Measurements from ENCODE around the gene INTS15.
"Not testable (repeated sequence)": the region's sequence is repeated elsewhere in the genome, so short reads cannot be mapped to it uniquely, and the experiment has no call there.

INTS15 gene

GRCh38 chr7:6619961-6620360, 30.1 kb downstream of the INTS15 start:
- no peak for DNase-seq

DNA sequence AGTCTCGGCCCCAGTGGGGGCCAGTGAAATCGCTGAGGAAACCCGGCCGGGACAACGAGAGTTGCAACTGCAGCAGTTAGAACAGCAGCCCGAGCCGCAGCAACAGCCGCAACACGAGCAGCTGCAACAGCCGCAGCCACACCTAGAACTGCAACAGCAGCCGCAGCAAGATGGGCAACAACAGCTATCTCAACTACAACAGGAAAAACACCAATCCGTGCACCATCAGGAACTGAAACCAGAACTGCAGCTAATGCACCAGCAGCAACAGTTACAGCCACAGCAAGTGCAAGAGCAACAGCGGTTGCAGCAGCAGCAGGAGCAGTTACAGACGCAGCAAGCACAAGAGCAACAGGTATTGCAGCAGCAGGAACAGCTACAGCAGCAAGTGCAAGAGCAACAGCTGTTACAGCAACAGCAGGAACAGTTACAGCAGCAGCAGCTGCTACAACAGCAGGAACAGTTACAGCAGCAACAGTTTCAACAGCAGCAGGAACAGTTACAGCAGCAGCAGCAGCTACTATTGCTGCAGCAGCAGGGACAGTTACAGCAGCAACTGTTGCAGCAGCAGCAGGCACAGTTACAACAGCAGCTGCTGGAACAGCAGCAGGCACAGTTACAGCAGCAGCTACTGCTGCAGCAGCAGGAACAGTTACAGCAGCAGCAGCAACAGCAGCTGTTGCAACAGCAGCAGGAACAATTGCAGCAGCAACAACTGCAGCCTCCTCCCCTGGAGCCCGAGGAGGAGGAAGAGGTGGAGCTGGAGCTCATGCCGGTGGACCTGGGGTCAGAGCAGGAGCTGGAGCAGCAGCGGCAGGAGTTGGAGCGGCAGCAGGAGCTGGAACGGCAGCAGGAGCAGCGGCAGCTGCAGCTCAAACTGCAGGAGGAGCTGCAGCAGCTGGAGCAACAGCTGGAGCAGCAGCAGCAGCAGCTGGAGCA, 31.6 kb downstream of the INTS15 start:
- DNase-seq, result no peak

- DNase-seq, result no peak
Measured at GRCh38 chr7:6622134-6622710, 32.4 kb downstream of the INTS15 start.

GRCh38 chr7:6623589-6624245, 33.9 kb downstream of the INTS15 start:
- peak in 1 of 2 experiments; percentile 13 for DNase-seq

- DNase-seq, result no peak
Measured at GRCh38 chr7:6624246-6624611, 34.4 kb downstream of the INTS15 start.

DNA sequence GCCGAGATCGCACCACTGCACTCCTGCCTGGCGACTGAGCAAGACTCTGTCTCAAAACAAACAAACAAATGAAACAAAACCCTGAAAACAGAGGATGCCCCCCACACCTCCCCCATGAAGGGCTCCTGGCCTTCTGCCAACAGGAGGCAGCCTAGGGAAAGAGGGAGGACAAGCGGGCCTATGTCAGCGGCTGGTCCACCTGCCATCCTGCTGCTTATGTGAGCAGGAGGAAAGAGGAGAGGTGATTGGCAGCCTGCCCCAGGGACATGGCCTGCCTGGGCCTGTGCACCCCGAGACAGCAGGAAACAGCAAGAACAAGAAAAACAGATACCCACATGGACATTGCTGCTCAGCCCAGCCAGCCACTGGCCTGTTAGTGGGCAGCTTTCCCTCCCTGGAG, 38.2 kb downstream of the INTS15 start:
- DNase-seq, result no peak

DNA sequence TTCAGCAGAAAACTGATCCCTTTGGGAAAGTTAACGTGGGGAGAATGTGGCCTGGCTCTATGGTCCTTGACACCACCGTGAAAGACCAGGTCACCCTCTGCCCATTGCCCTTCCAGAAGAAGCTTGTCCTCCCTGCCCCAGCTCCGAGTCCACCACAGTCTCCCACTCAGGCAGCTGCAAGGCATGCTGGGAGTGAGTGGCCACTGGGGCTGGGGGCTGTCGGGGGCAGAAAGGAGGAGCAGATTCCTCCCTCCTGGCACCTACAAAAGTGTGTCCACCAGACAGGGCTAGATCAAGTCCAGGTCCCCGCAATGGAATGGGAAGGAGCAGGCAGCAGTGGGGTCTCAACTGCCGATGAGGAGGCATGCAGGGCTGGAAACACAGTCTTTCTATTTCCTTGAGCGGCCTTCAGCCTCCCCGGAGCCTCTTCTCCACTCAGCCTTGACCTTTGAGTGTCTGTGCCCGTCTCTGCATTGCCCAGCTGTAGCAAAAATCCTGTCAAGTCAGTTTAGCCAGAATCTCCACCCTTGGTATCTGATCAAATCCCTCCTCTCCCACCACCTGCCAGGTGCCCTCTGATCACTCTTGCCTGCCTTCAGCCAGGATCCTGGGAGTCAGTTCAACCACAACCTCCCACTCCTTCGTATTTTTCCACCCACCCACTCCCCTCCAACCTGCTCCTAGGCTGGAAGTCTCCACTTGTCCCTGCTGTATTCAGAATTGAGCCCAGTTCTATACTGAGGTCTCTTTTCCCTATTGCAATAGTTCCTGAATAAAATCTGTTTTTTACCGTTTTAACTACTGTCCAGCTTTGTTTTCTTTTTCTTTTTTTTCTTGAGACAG, 40.4 kb downstream of the INTS15 start:
- no peak for DNase-seq

DNA sequence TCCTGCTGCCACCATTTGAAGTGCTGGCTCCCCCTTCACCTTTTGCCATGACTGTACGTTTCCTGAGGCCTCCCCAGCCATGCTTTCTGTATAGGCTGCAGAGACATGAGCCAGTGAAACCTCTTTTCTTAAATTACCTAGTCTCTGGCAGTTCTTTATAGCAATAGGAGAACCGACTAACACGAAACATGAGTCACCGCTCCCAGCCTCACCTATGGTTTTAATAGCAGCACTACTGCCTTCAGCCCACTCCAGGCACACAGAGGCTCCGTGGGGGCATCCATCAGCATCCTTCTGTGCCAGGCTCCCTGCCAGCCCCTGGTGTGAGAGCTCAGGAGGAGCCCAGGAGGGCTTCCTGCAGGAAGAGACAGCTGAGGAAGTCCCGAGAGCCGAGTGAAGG, 41.8 kb downstream of the INTS15 start:
- DNase-seq, result no peak

- DNase-seq, result no peak
Measured at GRCh38 chr7:6634021-6634420, 44.2 kb downstream of the INTS15 start.

GRCh38 chr7:6634971-6635370, 45.1 kb downstream of the INTS15 start:
- not testable (repeated sequence) for DNase-seq

DNA sequence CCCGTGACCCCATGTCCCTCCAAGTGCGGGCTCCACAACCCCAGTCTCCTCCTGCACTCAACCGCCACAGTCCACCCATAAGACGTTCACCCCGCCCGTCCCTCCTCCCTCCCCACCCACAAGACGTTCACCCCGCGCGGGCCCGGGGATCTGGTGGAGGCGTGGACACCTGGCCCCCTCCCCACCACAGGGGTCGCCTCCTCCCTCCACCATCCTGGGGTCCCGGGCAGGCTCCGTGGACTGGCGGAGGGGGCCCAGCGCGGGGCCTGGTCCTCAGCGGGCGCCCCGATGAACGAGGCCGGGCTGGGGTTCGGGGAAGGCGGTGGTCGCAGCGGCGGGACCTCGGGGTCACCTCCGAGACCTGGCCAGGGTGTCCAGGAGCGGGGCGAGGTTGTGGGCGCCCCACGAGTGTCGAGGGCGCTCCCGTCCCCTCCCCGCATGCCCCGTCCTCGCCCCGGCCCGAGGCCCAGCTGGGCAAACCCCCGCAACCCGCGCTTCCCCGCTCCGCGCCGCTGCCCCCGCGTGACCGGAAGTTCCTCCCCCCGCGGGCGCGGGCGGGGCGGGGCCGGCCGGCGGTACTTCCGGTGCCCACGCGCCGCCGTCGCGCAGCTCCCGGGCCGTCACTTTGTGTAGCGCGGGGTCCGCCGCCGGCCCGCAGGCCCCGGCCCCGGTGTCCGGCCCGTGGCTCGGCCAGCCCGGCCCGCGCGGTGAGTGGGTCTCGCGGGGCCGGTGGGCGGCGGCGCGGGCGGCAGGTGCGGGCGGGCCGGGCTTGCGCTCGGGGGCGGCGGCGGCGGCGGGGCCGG, 47.1 kb downstream of the INTS15 start, which contains the start of gene ZNF316:
Gene ZNF316, plus strand, starts transcription at position 578 of the 803 bp plus-strand sequence. CDS start 5,092 bp downstream, outside the sequence.
- DNase-seq, result peak; percentile 57 to 65

DNA sequence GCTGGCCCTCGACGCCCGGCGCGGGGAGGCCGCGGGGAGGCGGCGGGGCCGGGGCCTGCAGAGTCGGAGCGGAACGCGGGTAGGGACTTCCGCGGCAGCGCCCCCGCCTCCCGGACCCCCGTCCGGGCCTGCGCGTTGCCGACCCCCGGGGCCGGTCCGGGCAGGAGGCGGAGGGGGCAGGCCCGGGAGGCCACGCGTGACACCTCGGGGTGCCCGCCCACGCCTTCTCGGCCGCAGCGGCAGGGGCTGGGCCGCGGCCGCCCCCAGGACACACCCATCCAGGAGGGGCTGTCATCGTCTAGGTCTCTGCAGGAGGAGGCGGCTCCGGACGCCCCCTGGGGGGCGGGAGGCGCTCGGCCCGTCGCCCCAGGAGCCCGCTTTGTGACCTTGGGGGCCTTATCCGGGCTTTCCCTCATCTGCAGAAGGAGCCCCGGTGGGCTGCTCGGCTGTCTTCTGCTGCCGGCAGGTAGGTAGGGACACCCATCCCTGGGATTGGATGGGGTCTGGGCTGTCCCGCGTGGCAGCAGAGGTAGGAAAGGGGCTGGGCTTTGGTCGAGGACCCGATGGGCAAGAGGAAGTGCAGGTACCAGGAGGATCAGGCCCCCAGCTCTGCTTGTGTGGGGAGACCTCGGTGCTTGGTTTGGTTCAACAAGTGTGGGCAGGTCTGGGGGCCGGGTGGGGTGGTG, 47.9 kb downstream of the INTS15 start:
- DNase-seq, result peak; percentile 49 to 64

- DNase-seq, result no peak
Measured at GRCh38 chr7:6639032-6639431, 49.2 kb downstream of the INTS15 start.

DNA sequence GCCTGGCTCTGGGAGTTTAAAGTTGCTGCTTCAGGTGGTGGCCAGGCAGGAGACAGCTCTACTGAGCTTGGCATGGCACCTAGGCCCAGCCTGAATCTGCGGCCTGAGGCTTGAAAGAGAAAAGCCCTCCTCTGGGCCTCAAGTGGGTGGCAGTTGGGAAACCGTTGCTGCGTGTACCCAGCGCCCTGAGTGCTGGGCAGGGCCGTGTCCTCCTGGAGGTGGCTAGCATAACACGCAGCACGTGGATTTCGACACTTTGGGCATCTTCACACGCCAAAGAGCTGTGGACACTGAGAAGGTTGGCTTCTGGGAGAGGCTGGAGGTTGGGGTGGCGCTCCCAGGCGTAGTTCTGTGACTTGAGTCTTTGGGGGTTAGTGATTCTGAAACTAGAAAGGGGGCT, 49.8 kb downstream of the INTS15 start:
- DNase-seq, result no peak

GRCh38 chr7:6640246-6640721, 50.5 kb downstream of the INTS15 start:
- peak; percentile 38 to 55 for DNase-seq

DNA sequence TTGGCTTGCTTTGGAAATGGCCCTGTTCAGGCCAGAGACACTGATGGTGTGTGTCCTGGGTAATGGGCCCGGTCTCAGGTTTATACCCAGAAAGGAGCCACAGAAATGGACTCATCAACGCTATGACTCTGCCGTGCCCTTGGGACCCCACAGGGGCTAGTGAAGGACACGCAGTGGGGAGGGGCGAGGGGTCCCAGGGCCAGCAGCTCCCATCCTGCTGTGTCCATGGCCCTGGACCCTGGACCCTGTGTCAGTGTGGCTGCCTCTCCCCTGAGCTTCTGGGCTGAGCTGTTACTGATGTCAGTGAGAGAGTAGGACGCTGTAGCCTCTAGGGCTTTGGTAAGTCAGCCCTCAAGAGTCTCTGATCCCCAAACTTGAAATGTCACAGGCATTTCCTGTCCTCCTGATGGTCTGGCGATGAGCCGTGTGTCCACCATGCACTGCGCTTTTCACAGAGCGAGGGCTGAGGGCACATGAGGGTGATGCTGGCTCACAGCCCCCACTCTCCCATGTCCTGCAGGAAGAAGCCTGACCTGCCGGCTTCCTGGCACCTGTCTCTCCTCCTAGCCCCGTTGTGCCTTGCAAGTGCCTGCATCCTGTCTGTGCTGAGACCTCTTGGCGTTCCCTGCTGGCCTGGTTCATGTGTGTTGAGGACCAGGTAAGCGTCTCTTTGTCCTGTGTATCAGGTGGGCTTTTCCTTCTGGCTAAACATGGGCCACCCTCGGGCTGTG, 51.6 kb downstream of the INTS15 start:
- DNase-seq, result no peak

DNA sequence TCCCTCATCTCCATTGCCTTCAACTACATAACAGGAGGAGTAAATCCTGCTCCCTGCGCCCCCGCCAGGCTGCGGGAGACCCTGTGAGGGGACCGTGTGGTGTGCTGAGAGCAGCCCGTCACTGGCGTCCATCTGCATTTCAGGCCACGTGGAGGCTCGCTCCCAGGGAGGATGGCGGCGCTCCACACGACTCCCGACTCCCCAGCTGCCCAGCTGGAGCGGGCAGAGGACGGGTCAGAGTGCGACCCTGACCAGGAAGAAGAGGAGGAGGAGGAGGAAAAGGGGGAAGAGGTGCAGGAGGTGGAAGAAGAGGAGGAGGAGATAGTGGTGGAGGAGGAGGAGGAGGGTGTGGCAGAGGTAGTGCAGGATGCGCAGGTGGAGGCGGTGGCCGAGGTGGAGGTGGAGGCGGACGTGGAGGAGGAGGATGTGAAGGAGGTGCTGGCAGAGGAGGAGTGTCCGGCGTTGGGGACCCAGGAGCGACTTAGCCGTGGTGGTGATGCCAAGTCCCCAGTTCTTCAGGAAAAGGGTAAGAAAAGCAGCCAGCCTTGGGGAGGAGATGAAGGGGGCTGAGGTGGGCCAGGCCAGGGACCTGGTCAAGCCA, 52.5 kb downstream of the INTS15 start:
- DNase-seq, result no peak

DNA sequence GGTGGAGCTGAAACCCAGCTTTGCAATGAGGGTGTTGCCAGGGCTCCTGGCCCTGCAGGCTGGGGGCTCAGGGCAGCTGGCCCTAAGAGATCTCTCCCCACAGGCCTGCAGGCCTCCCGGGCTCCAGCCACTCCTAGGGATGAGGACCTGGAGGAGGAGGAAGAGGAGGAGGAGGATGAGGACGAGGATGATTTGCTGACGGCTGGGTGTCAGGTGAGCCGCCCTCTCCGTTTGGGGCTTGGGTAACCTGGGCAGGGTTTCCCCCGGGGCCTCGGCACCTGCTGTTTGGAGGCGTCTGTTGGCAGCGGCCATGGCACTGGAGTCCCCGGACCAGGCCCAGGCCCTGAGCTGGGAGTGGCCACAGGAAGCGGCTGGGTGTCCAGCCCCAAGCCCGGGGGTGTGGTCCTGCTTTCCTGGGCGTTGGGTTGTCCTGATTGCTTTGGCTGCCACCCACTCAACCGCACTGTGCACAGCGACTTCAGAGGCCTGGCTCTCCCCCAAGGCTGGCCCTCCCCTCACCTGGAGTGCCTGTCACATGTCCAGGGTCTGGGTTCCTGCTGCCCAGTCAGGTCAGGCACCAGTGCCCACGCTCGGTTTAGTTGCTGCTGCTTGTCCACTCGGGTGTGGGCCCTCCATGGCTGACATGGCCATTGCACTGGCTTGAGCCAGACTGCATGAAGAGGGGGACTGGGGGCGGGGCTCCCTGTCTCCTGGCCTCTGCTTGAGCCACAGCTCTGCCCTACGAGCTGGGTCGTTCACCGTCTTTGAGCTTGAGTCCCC, 53.2 kb downstream of the INTS15 start:
- no peak for DNase-seq

Data from activated CD4-positive, alpha-beta T cell treated with anti-CD3 and anti-CD28 coated beads, Interleukin-2, amount 50 U/mL, for 48 hours (primary cell).